Measurements from ENCODE around the gene HOATZ.

GRCh38 chr11:111472228-111472627, 42.4 kb upstream of the HOATZ start:
- no peak for TF ChIP-seq CTCF (IDR thresholded peaks at IDR 0.05; ENCODE audit: insufficient read depth, low read depth, low read length)
- TF ChIP-seq EZH2 (IDR thresholded peaks at IDR 0.05; ENCODE audit: insufficient read depth, low read length): no peak

Data from astrocyte (in vitro differentiated cells and primary cell).